ENCODE data around the gene TMA7. TPM values are rescaled to one million over a fixed set of nuclear protein-coding genes. Genes with fewer than 3 reads are reported as not detected.

Gene TMA7
- total and polyA plus RNA-seq, 2 of the 13 experiments (the other 11 are each of a cell fraction or from before 2014, with no cell fraction given): 100 to 486 TPM

DNA sequence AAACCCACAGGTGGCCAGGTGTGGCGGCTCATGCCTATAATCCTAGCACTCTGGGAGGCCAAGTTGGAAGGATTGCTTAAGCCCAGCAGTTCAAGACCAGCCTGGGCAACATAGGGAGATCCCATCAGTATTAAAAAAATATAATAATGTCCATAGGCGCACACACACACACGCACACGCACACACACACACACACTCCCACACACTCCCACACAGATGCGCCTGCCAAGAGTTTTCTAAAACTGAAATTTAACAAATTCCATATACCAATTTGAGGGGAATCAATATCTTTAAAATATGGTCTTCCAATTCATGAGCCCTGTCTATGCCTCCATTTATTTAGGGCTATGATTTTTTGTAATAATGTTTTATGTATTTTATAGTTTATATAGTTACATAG lies 46.9 kb downstream of the TMA7 start:
- ATAC-seq (no peak), FAIRE-seq (no peak), DNase-seq (ENCODE audit: low spot score) (no peak)
- Histone ChIP-seq H3K27me3 (ENCODE audit: control insufficient read depth in 1 of 2, insufficient read depth in 2 of 2, low read length in 2 of 2) (no peaks in the 10 kb centered on the region), H3K9me3 (ENCODE audit: low read length) (no peaks in the 10 kb centered on the region), H3K27ac (ENCODE audit: extremely low read length, insufficient read depth, low read length) (no peak overlapping the region), H3K79me2 (ENCODE audit: insufficient read depth, low read length) (no peaks in the 10 kb centered on the region), H2AFZ (ENCODE audit: low read length) (no peak overlapping the region), H3K36me3 (replicated peaks in 1 of 2; ENCODE audit: control insufficient read depth in 1 of 2, insufficient read depth in 2 of 2, low read length in 2 of 2) (no peaks in the 10 kb centered on the region), H4K20me1 (ENCODE audit: insufficient read depth, low read length) (no peaks in the 10 kb centered on the region), H3K9ac (ENCODE audit: insufficient read depth, low read depth, low read length) (no peak overlapping the region), H3K4me3 (replicated peaks in 1 of 3; ENCODE audit: insufficient read depth in 1 of 3, low read depth in 2 of 3, low read length in 3 of 3) (no peak overlapping the region), H3K4me2 (ENCODE audit: low read depth, low read length) (no peak overlapping the region), H3K4me1 (ENCODE audit: insufficient read depth, low read length) (peaks cover 12% of the 10 kb centered on the region; the same call in 1 of the 2 replicates)
- BruUV-seq (replicated peaks): no TSS peak
- in situ Hi-C loops (cut with HindIII; ENCODE audit: extremely low pct_ligation_motif_present, low pct_unique_long_range_greater_than_20kb) (no loop called here), intact Hi-C loops (cut with micrococcal nuclease; ENCODE audit: unreplicated experiment) (no loop called here)
- CTCF ChIA-PET (ENCODE audit: low intra/inter-chr PET ratio, low total read pairs): no interaction called here
- 96% methylated on average over 5 of the region's 5 CpGs for WGBS (ENCODE audit: low lambda C conversion rate)
- POLR2A ChIA-PET: interaction anchor here (2.8 kb wide), 1 partner anchor 14 kb away, joined by 20 read pairs; no protein-coding TSS in a partner anchor
- no peak for TF ChIP-seq SMARCE1 (IDR thresholded peaks at IDR 0.05; ENCODE audit: borderline replicate concordance)
- no peak for TF ChIP-seq MIXL1 (CRISPR knock-in tag; IDR thresholded peaks at IDR 0.05)
- TF ChIP-seq, protein P1, sequence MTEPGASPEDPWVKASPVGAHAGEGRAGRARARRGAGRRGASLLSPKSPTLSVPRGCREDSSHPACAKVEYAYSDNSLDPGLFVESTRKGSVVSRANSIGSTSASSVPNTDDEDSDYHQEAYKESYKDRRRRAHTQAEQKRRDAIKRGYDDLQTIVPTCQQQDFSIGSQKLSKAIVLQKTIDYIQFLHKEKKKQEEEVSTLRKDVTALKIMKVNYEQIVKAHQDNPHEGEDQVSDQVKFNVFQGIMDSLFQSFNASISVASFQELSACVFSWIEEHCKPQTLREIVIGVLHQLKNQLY (CRISPR knock-in tag; IDR thresholded peaks at IDR 0.05): no peak
- TF ChIP-seq ZFP90 (CRISPR knock-in tag; IDR thresholded peaks at IDR 0.05; ENCODE audit: borderline replicate concordance): no peak
- TF ChIP-seq ZNF761 (CRISPR knock-in tag; conservative IDR thresholded peaks at IDR 0.05): no peak
- TF ChIP-seq RARA (CRISPR knock-in tag; IDR thresholded peaks at IDR 0.05): no peak
- no peak for TF ChIP-seq ETV6 (CRISPR knock-in tag; conservative IDR thresholded peaks at IDR 0.05)
- TF ChIP-seq, protein P2, sequence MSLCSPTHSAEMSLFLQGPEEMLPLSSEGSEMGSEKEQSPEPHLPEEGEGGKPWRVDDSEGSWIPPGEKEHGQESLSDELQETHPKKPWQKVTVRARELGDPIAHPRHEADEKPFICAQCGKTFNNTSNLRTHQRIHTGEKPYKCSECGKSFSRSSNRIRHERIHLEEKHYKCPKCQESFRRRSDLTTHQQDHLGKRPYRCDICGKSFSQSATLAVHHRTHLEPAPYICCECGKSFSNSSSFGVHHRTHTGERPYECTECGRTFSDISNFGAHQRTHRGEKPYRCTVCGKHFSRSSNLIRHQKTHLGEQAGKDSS (CRISPR knock-in tag; IDR thresholded peaks at IDR 0.05; ENCODE audit: borderline replicate concordance, low read depth): no peak
- TF ChIP-seq SAFB2 (CRISPR knock-in tag; IDR thresholded peaks at IDR 0.05; ENCODE audit: borderline replicate concordance, low read depth): no peak
- TF ChIP-seq, protein P3, sequence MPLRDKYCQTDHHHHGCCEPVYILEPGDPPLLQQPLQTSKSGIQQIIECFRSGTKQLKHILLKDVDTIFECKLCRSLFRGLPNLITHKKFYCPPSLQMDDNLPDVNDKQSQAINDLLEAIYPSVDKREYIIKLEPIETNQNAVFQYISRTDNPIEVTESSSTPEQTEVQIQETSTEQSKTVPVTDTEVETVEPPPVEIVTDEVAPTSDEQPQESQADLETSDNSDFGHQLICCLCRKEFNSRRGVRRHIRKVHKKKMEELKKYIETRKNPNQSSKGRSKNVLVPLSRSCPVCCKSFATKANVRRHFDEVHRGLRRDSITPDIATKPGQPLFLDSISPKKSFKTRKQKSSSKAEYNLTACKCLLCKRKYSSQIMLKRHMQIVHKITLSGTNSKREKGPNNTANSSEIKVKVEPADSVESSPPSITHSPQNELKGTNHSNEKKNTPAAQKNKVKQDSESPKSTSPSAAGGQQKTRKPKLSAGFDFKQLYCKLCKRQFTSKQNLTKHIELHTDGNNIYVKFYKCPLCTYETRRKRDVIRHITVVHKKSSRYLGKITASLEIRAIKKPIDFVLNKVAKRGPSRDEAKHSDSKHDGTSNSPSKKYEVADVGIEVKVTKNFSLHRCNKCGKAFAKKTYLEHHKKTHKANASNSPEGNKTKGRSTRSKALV (CRISPR knock-in tag; IDR thresholded peaks at IDR 0.05): no peak
- TF ChIP-seq, protein P4, sequence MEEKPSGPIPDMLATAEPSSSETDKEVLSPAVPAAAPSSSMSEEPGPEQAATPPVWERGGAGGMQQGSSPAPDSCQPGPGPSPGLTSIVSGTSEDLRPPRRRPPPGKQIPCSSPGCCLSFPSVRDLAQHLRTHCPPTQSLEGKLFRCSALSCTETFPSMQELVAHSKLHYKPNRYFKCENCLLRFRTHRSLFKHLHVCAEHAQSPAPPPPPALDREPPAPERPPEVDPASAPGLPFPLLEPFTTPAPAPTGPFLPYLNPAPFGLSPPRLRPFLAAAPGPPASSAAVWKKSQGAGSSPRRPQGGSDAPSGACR (CRISPR knock-in tag; IDR thresholded peaks at IDR 0.05): no peak
